ENCODE measurements around the gene FXR2. TPM values are rescaled to one million over a fixed set of nuclear protein-coding genes. Genes with fewer than 3 reads are reported as not detected.

The FXR2 gene
- polyA plus RNA-seq (2011; rRNA removed) (24.6 and 29.4 TPM in 2 replicates), polyA minus RNA-seq (2011; rRNA and poly(A)+ RNA removed) (53.5 and 70.1 TPM in 2 replicates)

DNA sequence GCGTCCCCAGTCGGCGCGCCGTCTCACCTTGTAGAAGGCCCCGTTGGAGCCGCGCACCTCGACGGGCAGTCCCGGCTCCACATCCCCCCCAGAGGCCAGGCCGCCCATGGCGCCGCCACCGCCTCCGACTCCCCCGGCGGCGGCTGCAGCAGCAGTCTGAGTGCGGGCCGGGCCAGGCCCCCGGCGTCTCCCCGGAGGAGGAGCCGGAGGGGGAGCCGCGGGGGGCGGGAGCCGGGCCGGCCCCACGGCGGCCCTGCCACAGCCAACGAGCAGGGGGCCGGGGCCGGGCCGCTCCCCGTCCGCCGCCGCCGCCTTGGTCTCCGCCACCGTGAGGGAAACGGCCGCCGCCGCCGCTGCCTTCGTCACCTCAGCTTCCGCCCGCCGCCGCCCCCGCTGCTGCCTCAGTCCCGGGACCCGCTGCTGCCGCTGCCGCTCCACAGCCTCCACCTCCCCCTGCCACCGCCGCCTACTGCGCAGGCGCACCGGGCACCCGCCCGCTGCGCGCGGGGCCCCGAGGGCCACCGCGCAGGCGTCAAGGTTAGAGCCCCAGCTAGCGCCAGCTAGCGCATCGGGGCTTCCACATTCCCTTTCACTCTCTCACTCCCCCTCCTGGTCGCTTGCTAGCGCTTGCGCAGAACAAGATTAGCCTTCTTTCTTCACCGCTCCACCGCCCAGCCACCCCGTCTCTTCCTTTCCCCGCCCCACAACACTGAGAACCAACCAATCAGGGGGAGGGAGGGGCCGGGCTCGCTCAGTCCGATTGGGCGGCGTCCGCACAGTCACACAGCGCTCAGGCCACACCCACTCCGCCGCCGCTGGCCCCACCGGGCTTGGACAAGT is at the start of gene FXR2:
FXR2 (minus strand) TSS at position 473 of the 840 bp plus-strand sequence; CDS start at position 108, 365 bp downstream.
- H3K27me3 ChIP-seq (ENCODE audit: control insufficient read depth, insufficient read depth, low read length), result peaks cover under 1% of the 10 kb centered on the region
- ChIA-PET CTCF (interaction anchor here (0.6 to 2.8 kb wide), 16 partner anchors 10 to 378 kb away, joined by 3 to 29 read pairs (median 4); partner anchors contain the start of genes ATP1B2, SAT2, SOX15 and TP53), POLR2A (interaction anchor here (0.7 to 2.6 kb wide), 5 partner anchors 9 to 72 kb away, joined by 3 to 20 read pairs (median 6); partner anchors contain the start of genes SAT2, TP53 and WRAP53)
- H3K9me3 ChIP-seq (ENCODE audit: control insufficient read depth, insufficient read depth, low read length), result no peaks in the 10 kb centered on the region; the same call in 1 of the 2 replicates
- H3K27ac ChIP-seq (ENCODE audit: low read depth, low read length), result peak within 1 kb of the TSS; percentile 80
- H3K4me3 ChIP-seq (ENCODE audit: low read depth, low read length), result peak within 1 kb of the TSS; percentile 86
- peak; percentile 100 for DNase-seq (ENCODE audit: low read depth, low spot score)
- TF ChIP-seq, protein P1, sequence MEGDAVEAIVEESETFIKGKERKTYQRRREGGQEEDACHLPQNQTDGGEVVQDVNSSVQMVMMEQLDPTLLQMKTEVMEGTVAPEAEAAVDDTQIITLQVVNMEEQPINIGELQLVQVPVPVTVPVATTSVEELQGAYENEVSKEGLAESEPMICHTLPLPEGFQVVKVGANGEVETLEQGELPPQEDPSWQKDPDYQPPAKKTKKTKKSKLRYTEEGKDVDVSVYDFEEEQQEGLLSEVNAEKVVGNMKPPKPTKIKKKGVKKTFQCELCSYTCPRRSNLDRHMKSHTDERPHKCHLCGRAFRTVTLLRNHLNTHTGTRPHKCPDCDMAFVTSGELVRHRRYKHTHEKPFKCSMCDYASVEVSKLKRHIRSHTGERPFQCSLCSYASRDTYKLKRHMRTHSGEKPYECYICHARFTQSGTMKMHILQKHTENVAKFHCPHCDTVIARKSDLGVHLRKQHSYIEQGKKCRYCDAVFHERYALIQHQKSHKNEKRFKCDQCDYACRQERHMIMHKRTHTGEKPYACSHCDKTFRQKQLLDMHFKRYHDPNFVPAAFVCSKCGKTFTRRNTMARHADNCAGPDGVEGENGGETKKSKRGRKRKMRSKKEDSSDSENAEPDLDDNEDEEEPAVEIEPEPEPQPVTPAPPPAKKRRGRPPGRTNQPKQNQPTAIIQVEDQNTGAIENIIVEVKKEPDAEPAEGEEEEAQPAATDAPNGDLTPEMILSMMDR (IDR thresholded peaks at IDR 0.05; ENCODE audit: low read depth, low read length), result peak; percentile 66

DNA sequence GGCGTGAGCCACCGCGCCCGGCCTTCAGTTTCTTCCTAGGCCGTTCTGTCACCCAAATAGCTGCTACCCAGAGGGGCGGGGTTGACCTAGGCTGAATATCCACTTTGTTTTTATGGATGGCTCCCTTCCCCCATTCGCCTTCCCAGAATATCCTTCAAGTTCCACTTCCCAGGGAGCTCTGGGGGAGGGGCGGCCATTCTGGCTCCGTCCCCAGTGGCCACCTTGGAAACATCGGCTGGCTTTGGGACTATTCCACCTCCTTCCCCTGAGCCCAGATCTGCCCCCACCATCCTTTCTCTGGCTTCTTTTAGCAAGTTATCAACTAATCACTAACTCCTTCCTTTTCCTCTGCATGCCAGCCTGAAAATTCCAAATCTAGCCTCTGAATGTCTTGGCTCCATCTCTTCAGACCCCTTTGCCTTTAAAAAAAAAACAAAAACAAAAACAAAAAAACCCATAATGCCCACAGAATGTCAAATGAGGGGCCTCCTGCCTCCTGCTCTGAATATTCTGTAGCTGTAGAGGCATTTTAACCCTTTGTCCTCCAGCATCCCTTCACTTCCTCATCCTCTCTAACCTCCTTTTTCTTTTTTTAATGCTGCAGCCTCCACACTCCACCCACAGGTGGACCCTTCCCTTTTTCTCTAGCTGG is 42.4 kb upstream of the FXR2 start:
- ChIA-PET CTCF (interaction anchor here (0.6 to 2.8 kb wide), 4 partner anchors 11 to 205 kb away, joined by 3 to 9 read pairs (median 4); partner anchors contain the start of gene WRAP53), POLR2A (interaction anchor here (0.7 kb wide), 1 partner anchor 24 kb away, joined by 6 read pairs; no protein-coding TSS in a partner anchor)
- H3K27me3 ChIP-seq (ENCODE audit: control insufficient read depth, insufficient read depth, low read length), result peaks cover 34% of the 10 kb centered on the region
- no peaks in the 10 kb centered on the region for H3K9me3 ChIP-seq (ENCODE audit: control insufficient read depth, insufficient read depth, low read length)
- TF ChIP-seq, protein P1 (IDR thresholded peaks at IDR 0.05; ENCODE audit: low read depth, low read length), result no peak
- no peak overlapping the region for H3K4me3 ChIP-seq (ENCODE audit: low read depth, low read length)
- DNase-seq (ENCODE audit: low read depth, low spot score), result no peak
- H3K27ac ChIP-seq (ENCODE audit: low read depth, low read length), result no peak overlapping the region

DNA sequence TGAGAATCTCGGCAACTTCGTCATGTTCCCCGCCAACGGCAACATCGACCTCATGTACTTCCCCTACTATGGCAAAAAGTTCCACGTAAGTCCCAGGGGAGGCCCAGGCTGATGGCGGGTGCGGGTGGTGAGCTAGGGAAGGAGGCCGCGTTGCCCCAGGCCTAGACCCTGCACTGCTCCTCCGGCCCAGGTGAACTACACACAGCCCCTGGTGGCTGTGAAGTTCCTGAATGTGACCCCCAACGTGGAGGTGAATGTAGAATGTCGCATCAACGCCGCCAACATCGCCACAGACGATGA is 40.8 kb upstream of the FXR2 start:
- TF ChIP-seq, protein P1 (IDR thresholded peaks at IDR 0.05; ENCODE audit: low read depth, low read length), result no peak
- Histone ChIP-seq H3K27me3 (ENCODE audit: control insufficient read depth, insufficient read depth, low read length) (peaks cover 48% of the 10 kb centered on the region), H3K4me3 (ENCODE audit: low read depth, low read length) (no peak overlapping the region), H3K27ac (ENCODE audit: low read depth, low read length) (no peak overlapping the region), H3K9me3 (ENCODE audit: control insufficient read depth, insufficient read depth, low read length) (no peaks in the 10 kb centered on the region; the same call in 1 of the 2 replicates)
- POLR2A ChIA-PET, result no interaction called here
- CTCF ChIA-PET, result interaction anchor here (0.8 to 1.4 kb wide), 2 partner anchors 23 to 32 kb away, joined by 3 read pairs; no protein-coding TSS in a partner anchor
- DNase-seq (ENCODE audit: low read depth, low spot score), result no peak

DNA sequence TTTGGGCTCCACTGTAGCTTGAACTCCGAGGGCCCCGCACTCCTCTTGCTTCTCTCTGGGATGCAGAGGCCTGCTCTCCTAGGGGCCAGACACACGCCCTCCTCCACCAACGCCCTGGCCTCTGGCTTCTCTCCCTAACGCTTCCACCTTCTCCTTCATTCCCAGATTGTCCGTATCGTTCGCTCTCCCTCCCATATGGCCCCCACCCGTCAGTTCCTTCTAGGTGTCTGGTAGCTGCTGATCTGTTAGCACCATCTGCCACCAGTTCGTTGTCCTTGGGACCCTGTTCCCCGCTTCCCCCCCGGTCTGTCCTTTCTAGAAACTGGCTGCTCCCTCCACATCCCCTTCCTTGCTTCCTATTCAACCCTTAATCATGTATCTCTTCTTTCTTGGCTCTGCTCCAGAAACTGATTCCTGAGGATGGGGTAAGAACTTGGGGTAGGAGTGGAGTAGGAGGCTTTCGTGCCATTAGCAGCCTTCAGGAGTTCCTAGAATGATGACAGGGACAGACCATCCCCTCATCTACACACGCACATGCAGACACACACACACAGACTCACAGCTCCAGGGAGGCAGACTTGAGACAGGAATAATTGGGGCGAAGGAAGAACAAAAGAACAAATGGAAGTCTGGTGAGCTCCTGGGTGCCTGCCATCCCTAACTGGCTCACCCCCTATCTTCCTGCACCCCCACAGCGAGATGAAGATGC is 40.3 kb upstream of the FXR2 start:
- no peak overlapping the region for H3K27ac ChIP-seq (ENCODE audit: low read depth, low read length)

More for the DNA sequence above, 40.3 kb upstream of the FXR2 start:
- Histone ChIP-seq H3K4me3 (ENCODE audit: low read depth, low read length) (no peak overlapping the region), H3K9me3 (ENCODE audit: control insufficient read depth, insufficient read depth, low read length) (no peaks in the 10 kb centered on the region; the same call in 1 of the 2 replicates), H3K27me3 (ENCODE audit: control insufficient read depth, insufficient read depth, low read length) (peaks cover 53% of the 10 kb centered on the region)
- DNase-seq (ENCODE audit: low read depth, low spot score), result no peak
- ChIA-PET CTCF (interaction anchor here (0.8 to 1.4 kb wide), 2 partner anchors 23 to 33 kb away, joined by 3 read pairs; no protein-coding TSS in a partner anchor), POLR2A (interaction anchor here (1.2 kb wide), 1 partner anchor 12 kb away, joined by 3 read pairs; no protein-coding TSS in a partner anchor)
- TF ChIP-seq, protein P1 (IDR thresholded peaks at IDR 0.05; ENCODE audit: low read depth, low read length), result no peak

Measured in AG04450 (cell line).